ENCODE data around the gene AAK1. TPM values are rescaled to one million over a fixed set of nuclear protein-coding genes. Genes with fewer than 3 reads are reported as not detected.

The AAK1 gene
- total RNA-seq, 4 donors from 2014 or later = 34.8 to 109 (median 70.2) TPM

- Histone ChIP-seq H3K9me3 (no peaks in the 10 kb centered on the region), H3K36me3 (no peaks in the 10 kb centered on the region), H3K27ac (no peak overlapping the region), H3K27me3 (no peaks in the 10 kb centered on the region), H3K4me3 (no peak overlapping the region), H3K4me1 (peaks cover 0 to 44% (median 26%) of the 10 kb centered on the region in 4 donors)
- no peak for TF ChIP-seq POLR2A (IDR thresholded peaks at IDR 0.05)
- 93 to 100% methylated on average over 2 to 3 of the region's 3 CpGs for WGBS, 2 donors (ENCODE audit: low coverage in 1 of 2)
- in situ Hi-C loops (cut with MboI; ENCODE audit: low pct_ligation_motif_present in 1 of 4, low pct_unique_long_range_greater_than_20kb in 1 of 4, low sequenced_read_pairs in 3 of 4) = no loop called here
- intact Hi-C loops (cut with DNase I; ENCODE audit: low total_unique reads) = no loop called here
- no peak for DNase-seq
Observed at GRCh38 chr2:69638630-69639029, 4.9 kb downstream of the AAK1 start.

- DNase-seq = no peak
- in situ Hi-C loops (cut with MboI; ENCODE audit: low pct_ligation_motif_present in 1 of 4, low pct_unique_long_range_greater_than_20kb in 1 of 4, low sequenced_read_pairs in 3 of 4) (no loop called here), intact Hi-C loops (cut with DNase I; ENCODE audit: low total_unique reads) (no loop called here)
- TF ChIP-seq CTCF (IDR thresholded peaks at IDR 0.05) = no peak
- no peak for TF ChIP-seq POLR2AphosphoS5 (IDR thresholded peaks at IDR 0.05)
- TF ChIP-seq POLR2A (IDR thresholded peaks at IDR 0.05) = no peak
- no peak for TF ChIP-seq EP300 (IDR thresholded peaks at IDR 0.05; ENCODE audit: low read depth)
- Histone ChIP-seq H3K27me3 (no peaks in the 10 kb centered on the region), H3K4me1 (peaks cover 0 to 44% (median 26%) of the 10 kb centered on the region in 4 donors), H3K9me3 (no peaks in the 10 kb centered on the region), H3K36me3 (no peaks in the 10 kb centered on the region), H3K27ac (no peak overlapping the region), H3K4me3 (no peak overlapping the region)
- WGBS, 2 donors (ENCODE audit: low coverage in 1 of 2) = 76 to 83% methylated on average over 3 of the region's 3 CpGs
Observed at GRCh38 chr2:69637923-69638322, 5.6 kb downstream of the AAK1 start.

GRCh38 chr2:69636395-69636794 is 7.1 kb downstream of the AAK1 start:
- in situ Hi-C loops (cut with MboI; ENCODE audit: low pct_ligation_motif_present in 1 of 4, low pct_unique_long_range_greater_than_20kb in 1 of 4, low sequenced_read_pairs in 3 of 4) (no loop called here), intact Hi-C loops (cut with DNase I; ENCODE audit: low total_unique reads) (no loop called here)
- Histone ChIP-seq H3K27ac (no peak overlapping the region), H3K9me3 (no peaks in the 10 kb centered on the region), H3K27me3 (no peaks in the 10 kb centered on the region), H3K36me3 (no peaks in the 10 kb centered on the region), H3K4me1 (peaks cover 0 to 32% (median 15%) of the 10 kb centered on the region in 4 donors), H3K4me3 (no peak overlapping the region)
- no peak for DNase-seq
- TF ChIP-seq POLR2AphosphoS5 (IDR thresholded peaks at IDR 0.05) = no peak
- TF ChIP-seq POLR2A (IDR thresholded peaks at IDR 0.05) = no peak
- no peak for TF ChIP-seq CTCF (IDR thresholded peaks at IDR 0.05)
- no peak for TF ChIP-seq EP300 (IDR thresholded peaks at IDR 0.05; ENCODE audit: low read depth)
- 100% methylated on average over 2 of the region's 2 CpGs for WGBS, 2 donors (ENCODE audit: low coverage in 1 of 2)

GRCh38 chr2:69635432-69635831 is 8.1 kb downstream of the AAK1 start:
- DNase-seq = no peak
- Histone ChIP-seq H3K27ac (no peak overlapping the region), H3K9me3 (no peaks in the 10 kb centered on the region), H3K36me3 (no peaks in the 10 kb centered on the region), H3K4me3 (no peak overlapping the region), H3K4me1 (peaks cover 0 to 31% (median 5%) of the 10 kb centered on the region in 4 donors), H3K27me3 (no peaks in the 10 kb centered on the region)
- TF ChIP-seq POLR2AphosphoS5 (IDR thresholded peaks at IDR 0.05) = no peak
- no peak for TF ChIP-seq CTCF (IDR thresholded peaks at IDR 0.05)
- TF ChIP-seq POLR2A (IDR thresholded peaks at IDR 0.05) = no peak
- TF ChIP-seq EP300 (IDR thresholded peaks at IDR 0.05; ENCODE audit: low read depth) = no peak
- WGBS, 2 donors (ENCODE audit: low coverage in 1 of 2) = 93 to 97% methylated on average over 3 of the region's 3 CpGs
- in situ Hi-C loops (cut with MboI; ENCODE audit: low pct_ligation_motif_present in 1 of 4, low pct_unique_long_range_greater_than_20kb in 1 of 4, low sequenced_read_pairs in 3 of 4) = no loop called here
- intact Hi-C loops (cut with DNase I; ENCODE audit: low total_unique reads) = no loop called here

- no peak for TF ChIP-seq EP300 (IDR thresholded peaks at IDR 0.05; ENCODE audit: low read depth)
- TF ChIP-seq CTCF (IDR thresholded peaks at IDR 0.05) = no peak
- TF ChIP-seq POLR2A (IDR thresholded peaks at IDR 0.05) = no peak
- no peak for TF ChIP-seq POLR2AphosphoS5 (IDR thresholded peaks at IDR 0.05)
- in situ Hi-C loops (cut with MboI; ENCODE audit: low pct_ligation_motif_present in 1 of 4, low pct_unique_long_range_greater_than_20kb in 1 of 4, low sequenced_read_pairs in 3 of 4) (no loop called here), intact Hi-C loops (cut with DNase I; ENCODE audit: low total_unique reads) (no loop called here)
- no peaks in the 10 kb centered on the region for H3K9me3 ChIP-seq
- peaks cover 0 to 26% (median under 1%) of the 10 kb centered on the region in 4 donors for H3K4me1 ChIP-seq
- WGBS, 2 donors (ENCODE audit: low coverage in 1 of 2) = 90 to 100% methylated on average over 2 to 4 of the region's 4 CpGs
- no peaks in the 10 kb centered on the region for H3K27me3 ChIP-seq
- no peaks in the 10 kb centered on the region for H3K36me3 ChIP-seq
- no peak overlapping the region for H3K4me3 ChIP-seq
- no peak overlapping the region for H3K27ac ChIP-seq
- no peak for DNase-seq
Observed at GRCh38 chr2:69634196-69634821, 9.2 kb downstream of the AAK1 start.
